Prostate gland (tissue), 2 donors: ENCODE measurements around the gene OR2T33. TPM values are rescaled to one million over a fixed set of nuclear protein-coding genes. Genes with fewer than 3 reads are reported as not detected.
"Not testable (repeated sequence)": the region's sequence is repeated elsewhere in the genome, so short reads cannot be mapped to it uniquely, and the experiment has no call there.

Experiments
- DNase-seq: peaks from one replicate; pipeline ENCODE4 v3.0.0-alpha.2; 2019; ENCODE audit warnings: low spot score
- H3K27ac ChIP-seq, 2 donors: fragments of 200-600 bp; sonication (generic); 2 replicates each; pipeline ENCODE4 v1.5.1; 2017 to 2019
- H3K27me3 ChIP-seq: fragments of 200-600 bp; sonication (generic); replicated peaks from 2 replicates; pipeline ENCODE4 v1.5.1; 2019; ENCODE audit not compliant: insufficient read depth
- H3K36me3 ChIP-seq, 2 donors: fragments of 200-600 bp; sonication (generic); 1 replicate in 1 of 2; 2 replicates in 1 of 2; pipeline versions ENCODE4 v1.5.1 to v1.8.1; 2017 to 2019
- H3K4me1 ChIP-seq: fragments of 200-600 bp; sonication (generic); replicated peaks from 2 replicates; pipeline ENCODE4 v1.5.1; 2019
- H3K4me3 ChIP-seq, 2 donors: fragments of 200-600 bp; sonication (generic); 2 replicates each; pipeline ENCODE4 v1.5.1; 2017 to 2019
- H3K9me3 ChIP-seq: fragments of 200-600 bp; sonication (generic); 2 replicates; pipeline ENCODE4 v1.5.1; 2017
- CTCF ChIP-seq, 4 experiments: fragments of 200-600 bp in 2 of 4; fragments of 450-650 bp in 2 of 4; sonication (generic) in 2 of 4; IDR thresholded peaks; 1 replicate in 3 of 4; 2 replicates in 1 of 4; pipeline ENCODE4 v1.5.1; 2016 to 2019; ENCODE audit warnings: antibody characterized with exemption in 4 of 4, mild to moderate bottlenecking in 2 of 4, moderate library complexity in 2 of 4
- POLR2A ChIP-seq: fragments of 450-650 bp; IDR thresholded peaks from one replicate; pipeline ENCODE4 v1.6.1; 2016; ENCODE audit warnings: antibody characterized with exemption, mild to moderate bottlenecking
- POLR2AphosphoS5 ChIP-seq: sonication (generic); formaldehyde crosslinking; IDR thresholded peaks from one replicate; pipeline ENCODE4 v1.6.1; 2017; ENCODE audit warnings: antibody characterized with exemption
- WGBS: methylation state at CpG from one replicate; pipeline ENCODE4 v1.1.5; 2018; 5-methylcytosine and 5-hydroxymethylcytosine counted together
- intact Hi-C: fragments of 100-400 bp; cut with DNase I; formaldehyde crosslinking; loops from one replicate; pipeline ENCODE4 v1.14.2; 2022
- total RNA-seq, 2 donors: library from RNA; depleted of rRNA; stranded (reverse); fragments of >200 nt; gene quantifications; one replicate each; pipeline ENCODE4 v1.1.0, GENCODE V29; 2016

OR2T33 gene, protein sequence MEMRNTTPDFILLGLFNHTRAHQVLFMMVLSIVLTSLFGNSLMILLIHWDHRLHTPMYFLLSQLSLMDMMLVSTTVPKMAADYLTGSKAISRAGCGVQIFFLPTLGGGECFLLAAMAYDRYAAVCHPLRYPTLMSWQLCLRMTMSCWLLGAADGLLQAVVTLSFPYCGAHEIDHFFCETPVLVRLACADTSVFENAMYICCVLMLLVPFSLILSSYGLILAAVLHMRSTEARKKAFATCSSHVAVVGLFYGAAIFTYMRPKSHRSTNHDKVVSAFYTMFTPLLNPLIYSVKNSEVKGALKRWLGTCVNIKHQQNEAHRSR
- total RNA-seq = not detected

- Histone ChIP-seq H3K4me3 (no peak within 1 kb of the TSS), H3K4me1 (no peaks in the 10 kb centered on the region), H3K36me3 (no peaks in the 10 kb centered on the region), H3K27ac (no peak within 1 kb of the TSS), H3K9me3 (no peaks in the 10 kb centered on the region), H3K27me3 (no peaks in the 10 kb centered on the region)
- 62% methylated on average over 1 of the region's 1 CpG for WGBS
- intact Hi-C loops = no loop called here
- no peak for DNase-seq
- no peak for TF ChIP-seq CTCF (IDR thresholded peaks at IDR 0.05)
- no peak for TF ChIP-seq POLR2A
- TF ChIP-seq POLR2AphosphoS5 = no peak
These were observed at the start of gene OR2T33 for GRCh38 chr1:248277876-248278275. Gene OR2T33, minus strand, starts transcription at chr1:248277976. Its CDS starts 4,162 bp downstream, at chr1:248273814.

DNA sequence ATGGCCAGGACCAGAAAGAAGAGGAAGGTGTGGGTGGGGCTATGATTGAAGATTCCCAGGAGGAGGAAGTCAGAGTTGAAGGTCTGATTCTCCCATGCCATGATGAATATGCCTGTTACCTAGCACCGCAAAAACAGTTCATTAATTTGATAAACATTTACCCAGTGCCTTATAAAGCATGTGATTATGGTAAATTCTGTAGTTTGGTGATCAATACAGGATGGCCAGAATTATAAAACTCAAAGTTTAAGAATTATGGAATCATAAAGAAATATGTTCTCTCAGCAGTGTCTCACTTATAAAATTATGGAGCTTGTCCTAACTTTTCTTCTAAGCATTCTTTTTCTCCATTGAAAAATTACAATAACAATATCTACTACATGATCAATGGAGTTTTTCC lies 46.7 kb upstream of the OR2T33 start, which contains the start of gene OR2M7:
Gene OR2M7, minus strand, starts transcription at position 101 of the 400 bp plus-strand sequence. Its CDS starts 0 bp downstream, at position 101.
- Histone ChIP-seq H3K9me3 (no peaks in the 10 kb centered on the region), H3K27me3 (no peaks in the 10 kb centered on the region), H3K27ac (no peak within 1 kb of the TSS), H3K36me3 (no peaks in the 10 kb centered on the region), H3K4me3 (no peak within 1 kb of the TSS), H3K4me1 (no peaks in the 10 kb centered on the region)
- TF ChIP-seq POLR2AphosphoS5 (no peak), CTCF (IDR thresholded peaks at IDR 0.05) (no peak), POLR2A (no peak)
- 100% methylated on average over 1 of the region's 1 CpG for WGBS
- no peak for DNase-seq
- intact Hi-C loops = no loop called here

GRCh38 chr1:248316796-248317195 lies 39.0 kb upstream of the OR2T33 start:
- DNase-seq = no peak
- TF ChIP-seq POLR2AphosphoS5 (no peak), CTCF (IDR thresholded peaks at IDR 0.05) (no peak), POLR2A (no peak)
- H3K4me3 ChIP-seq = no peak overlapping the region
- no peak overlapping the region for H3K27ac ChIP-seq
- no peaks in the 10 kb centered on the region for H3K4me1 ChIP-seq
- no peaks in the 10 kb centered on the region for H3K9me3 ChIP-seq
- no peaks in the 10 kb centered on the region for H3K36me3 ChIP-seq
- no peaks in the 10 kb centered on the region for H3K27me3 ChIP-seq
- intact Hi-C loops = no loop called here
- WGBS = 88% methylated on average over 11 of the region's 11 CpGs

DNA sequence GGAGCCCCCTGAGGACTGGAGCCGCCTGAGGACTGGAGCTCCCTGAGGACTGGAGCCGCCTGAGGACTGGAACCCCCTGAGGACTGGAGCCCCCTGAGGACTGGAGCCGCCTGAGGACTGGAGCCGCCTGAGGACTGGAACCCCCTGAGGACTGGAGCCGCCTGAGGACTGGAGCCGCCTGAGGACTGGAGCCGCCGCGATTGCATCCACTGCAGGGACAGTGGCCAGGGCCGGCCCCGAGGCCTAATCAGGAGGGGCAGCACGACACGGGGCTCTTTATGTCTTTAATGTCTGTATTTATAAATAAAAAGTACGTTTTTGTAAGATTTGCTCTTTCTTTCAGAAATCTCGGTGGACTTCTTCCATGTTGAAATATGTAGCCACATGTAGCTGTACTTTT lies 29.0 kb upstream of the OR2T33 start:
- 86% methylated on average over 15 of the region's 15 CpGs for WGBS
- DNase-seq, H3K27ac ChIP-seq, H3K27me3 ChIP-seq, H3K4me3 ChIP-seq, intact Hi-C loops, H3K4me1 ChIP-seq, H3K36me3 ChIP-seq, H3K9me3 ChIP-seq: not testable (repeated sequence)

DNA sequence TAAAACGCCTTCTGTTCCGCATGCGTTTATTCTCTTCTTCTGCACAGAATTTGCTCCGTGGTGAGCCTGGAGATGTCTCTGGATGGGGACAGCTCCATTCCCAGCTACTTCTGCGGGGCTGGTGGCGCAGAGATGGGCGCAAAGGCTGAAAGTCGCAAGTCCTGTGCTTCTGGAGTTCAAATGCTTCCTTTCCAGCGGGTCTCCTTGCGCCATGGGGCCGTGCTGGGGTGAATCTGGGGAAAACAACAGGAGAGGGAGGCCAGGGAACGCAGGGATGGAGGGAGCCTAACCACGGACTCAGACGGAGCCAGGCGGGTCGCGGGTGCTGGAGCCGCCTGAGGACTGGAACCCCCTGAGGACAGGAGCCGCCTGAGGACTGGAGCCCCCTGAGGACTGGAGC lies 28.3 kb upstream of the OR2T33 start:
- Histone ChIP-seq H3K4me1 (no peaks in the 10 kb centered on the region), H3K27ac (no peak overlapping the region), H3K27me3 (no peaks in the 10 kb centered on the region), H3K36me3 (no peaks in the 10 kb centered on the region), H3K4me3 (no peak overlapping the region), H3K9me3 (no peaks in the 10 kb centered on the region)
- 92% methylated on average over 19 of the region's 19 CpGs for WGBS
- intact Hi-C loops = no loop called here
- no peak for DNase-seq
- TF ChIP-seq CTCF (IDR thresholded peaks at IDR 0.05) (no peak), POLR2AphosphoS5 (no peak), POLR2A (no peak)

DNA sequence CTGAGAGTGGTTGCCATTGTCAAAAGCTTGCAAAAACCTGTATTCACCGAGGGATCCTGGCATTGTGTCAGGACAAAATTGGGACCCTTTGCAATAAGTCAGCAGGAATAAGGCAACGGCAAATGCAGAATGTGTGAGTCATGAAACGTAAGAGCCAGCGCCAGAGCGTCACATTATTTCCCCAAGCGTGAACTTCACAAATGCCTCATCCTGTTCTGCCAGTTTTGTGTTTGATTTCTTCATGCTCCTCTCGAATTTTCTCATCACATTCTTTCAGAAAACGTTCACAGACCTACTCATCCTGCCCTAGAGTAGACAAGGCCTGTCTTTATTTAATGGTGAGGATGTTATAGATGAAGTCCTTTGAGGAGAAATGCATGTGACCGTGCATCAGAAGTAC lies 27.9 kb upstream of the OR2T33 start:
- H3K4me1 ChIP-seq, H3K27me3 ChIP-seq, DNase-seq, H3K9me3 ChIP-seq, H3K27ac ChIP-seq, H3K4me3 ChIP-seq, H3K36me3 ChIP-seq, intact Hi-C loops: not testable (repeated sequence)
- WGBS = 74% methylated on average over 9 of the region's 9 CpGs
